ENCODE data around the gene NUMA1. TPM values are rescaled to one million over a fixed set of nuclear protein-coding genes. Genes with fewer than 3 reads are reported as not detected.

Gene NUMA1
- total and polyA plus RNA-seq, 9 of the 15 experiments (the other 6 are each of a cell fraction or from before 2014, with no cell fraction given): 4.1 to 104 (median 51.2) TPM

DNA sequence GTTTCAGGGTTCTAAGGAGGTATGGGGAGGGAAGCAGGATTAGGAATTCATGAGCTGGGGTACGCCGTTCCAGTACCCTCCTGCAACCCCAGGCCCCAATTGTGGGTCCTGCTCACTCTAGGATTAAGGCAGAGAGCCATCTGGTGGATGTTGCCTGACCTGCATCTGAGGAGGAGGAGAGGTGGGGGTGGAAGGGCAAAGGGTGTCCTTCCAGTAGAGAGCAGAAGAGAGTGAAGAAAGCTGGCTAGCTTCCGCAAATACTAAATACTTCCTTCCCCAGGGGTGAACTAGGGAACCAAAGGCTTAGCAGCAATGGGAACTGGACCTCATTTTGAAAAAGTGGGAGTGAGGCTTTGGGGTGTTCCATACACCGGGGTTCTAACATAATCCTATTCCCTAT, 10.9 kb upstream of the NUMA1 start (continued):
- TF ChIP-seq ZNF449 (CRISPR knock-in tag; IDR thresholded peaks at IDR 0.05) (no peak), SOX6 (IDR thresholded peaks at IDR 0.05) (0 out of 2 replicates have a peak, but pooled peaks have one; percentile 24), ZNF699 (CRISPR knock-in tag; IDR thresholded peaks at IDR 0.05; ENCODE audit: insufficient replicate concordance) (no peak), RREB1 (CRISPR knock-in tag; IDR thresholded peaks at IDR 0.05) (no peak), ETV1 (tag; conservative IDR thresholded peaks at IDR 0.05; ENCODE audit: low read depth) (peak; percentile 45; the same call in 1 of the 2 replicates), PURB (CRISPR knock-in tag; IDR thresholded peaks at IDR 0.05; ENCODE audit: low read depth) (no peak), ARID3A (IDR thresholded peaks at IDR 0.05; ENCODE audit: borderline replicate concordance, low read depth, low read length) (no peak), BRF2 (IDR thresholded peaks at IDR 0.05; ENCODE audit: borderline replicate concordance, insufficient read depth, insufficient read length) (no peak), STAT5A (IDR thresholded peaks at IDR 0.05; ENCODE audit: borderline replicate concordance, low read length) (no peak), TAL1 (IDR thresholded peaks at IDR 0.05) (no peak), ELF1 (tag; IDR thresholded peaks at IDR 0.05) (peak; percentile 58), CTCFL (IDR thresholded peaks at IDR 0.05; ENCODE audit: borderline replicate concordance, insufficient read depth, low read depth, low read length, poor library complexity, severe bottlenecking) (peak; percentile 24)
- TF ChIP-seq, protein P1, sequence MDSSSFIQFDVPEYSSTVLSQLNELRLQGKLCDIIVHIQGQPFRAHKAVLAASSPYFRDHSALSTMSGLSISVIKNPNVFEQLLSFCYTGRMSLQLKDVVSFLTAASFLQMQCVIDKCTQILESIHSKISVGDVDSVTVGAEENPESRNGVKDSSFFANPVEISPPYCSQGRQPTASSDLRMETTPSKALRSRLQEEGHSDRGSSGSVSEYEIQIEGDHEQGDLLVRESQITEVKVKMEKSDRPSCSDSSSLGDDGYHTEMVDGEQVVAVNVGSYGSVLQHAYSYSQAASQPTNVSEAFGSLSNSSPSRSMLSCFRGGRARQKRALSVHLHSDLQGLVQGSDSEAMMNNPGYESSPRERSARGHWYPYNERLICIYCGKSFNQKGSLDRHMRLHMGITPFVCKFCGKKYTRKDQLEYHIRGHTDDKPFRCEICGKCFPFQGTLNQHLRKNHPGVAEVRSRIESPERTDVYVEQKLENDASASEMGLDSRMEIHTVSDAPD (CRISPR knock-in tag; IDR thresholded peaks at IDR 0.05): no peak

Measured in K562 (cell line).